Limb (tissue), 2 donors: ENCODE results near the gene KRTAP10-6.
"Not testable (repeated sequence)": the region's sequence is repeated elsewhere in the genome, so short reads cannot be mapped to it uniquely, and the experiment has no call there.

ENCODE experiments used
- DNase-seq, 2 donors: peaks; one replicate each; pipeline ENCODE4 v3.0.0-alpha.2; 2016; ENCODE audit errors: extremely low spot score in 2 of 2

The KRTAP10-6 gene

GRCh38 chr21:44617071-44617501, 24.8 kb upstream of the KRTAP10-6 start:
- no peak for DNase-seq

- no peak for DNase-seq
Observed at GRCh38 chr21:44616591-44616926, 24.3 kb upstream of the KRTAP10-6 start.

GRCh38 chr21:44615911-44616590, 23.7 kb upstream of the KRTAP10-6 start:
- no peak for DNase-seq

GRCh38 chr21:44615466-44615865, 23.2 kb upstream of the KRTAP10-6 start:
- DNase-seq, result no peak

GRCh38 chr21:44614961-44615391, 22.7 kb upstream of the KRTAP10-6 start:
- no peak for DNase-seq

GRCh38 chr21:44614161-44614631, 21.9 kb upstream of the KRTAP10-6 start:
- no peak for DNase-seq

- DNase-seq, result no peak
Observed at GRCh38 chr21:44613386-44614155, 21.3 kb upstream of the KRTAP10-6 start.

- DNase-seq, result no peak
Observed at GRCh38 chr21:44612669-44613229, 20.4 kb upstream of the KRTAP10-6 start.

- no peak for DNase-seq
Observed at GRCh38 chr21:44612029-44612486, 19.8 kb upstream of the KRTAP10-6 start, which contains the start of gene KRTAP10-8. TSS of gene KRTAP10-8 (plus strand) at chr21:44612079. CDS start at chr21:44612101, 22 bp downstream.

- DNase-seq, result no peak
Observed at GRCh38 chr21:44611551-44611950, 19.2 kb upstream of the KRTAP10-6 start.

GRCh38 chr21:44610157-44610843, 18.0 kb upstream of the KRTAP10-6 start:
- DNase-seq, result not testable (repeated sequence)

- DNase-seq, result no peak
Observed at GRCh38 chr21:44609193-44609592, 16.9 kb upstream of the KRTAP10-6 start.

GRCh38 chr21:44606495-44606894, 14.2 kb upstream of the KRTAP10-6 start:
- DNase-seq, result no peak

GRCh38 chr21:44603911-44604310, 11.6 kb upstream of the KRTAP10-6 start:
- DNase-seq, result no peak

- no peak for DNase-seq
Observed at GRCh38 chr21:44603109-44603875, 11.0 kb upstream of the KRTAP10-6 start.

GRCh38 chr21:44602463-44602850, 10.2 kb upstream of the KRTAP10-6 start:
- DNase-seq, result no peak

GRCh38 chr21:44601596-44602462, 9.5 kb upstream of the KRTAP10-6 start:
- no peak for DNase-seq

- not testable (repeated sequence) for DNase-seq
Observed at GRCh38 chr21:44601091-44601490, 8.8 kb upstream of the KRTAP10-6 start.

- not testable (repeated sequence) for DNase-seq
Observed at GRCh38 chr21:44600118-44600978, 8.0 kb upstream of the KRTAP10-6 start, which contains the start of gene KRTAP10-7. TSS of gene KRTAP10-7 (plus strand) at chr21:44600597. CDS start at chr21:44600622, 25 bp downstream.
